Ascending aorta (tissue), 2 donors: ENCODE data around the gene ZNF423. TPM values are rescaled to one million over a fixed set of nuclear protein-coding genes. Genes with fewer than 3 reads are reported as not detected.

Experiments
- DNase-seq, 2 donors: peaks; one replicate each; pipeline ENCODE4 v3.0.0-alpha.2; 2019; ENCODE audit warnings: low spot score in 2 of 2
- H3K27ac ChIP-seq, 2 donors: fragments of 200-600 bp; sonication (generic); one replicate each; pipeline ENCODE4 v1.5.1; 2016 to 2017; ENCODE audit warnings: mild to moderate bottlenecking in 1 of 2
- H3K27me3 ChIP-seq: fragments of 200-600 bp; sonication (generic); one replicate; pipeline ENCODE4 v1.5.1; 2017
- H3K36me3 ChIP-seq, 2 donors: fragments of 200-600 bp; sonication (generic); one replicate each; pipeline ENCODE4 v1.5.1; 2016
- H3K4me1 ChIP-seq, 2 donors: fragments of 200-600 bp; sonication (generic); one replicate each; pipeline ENCODE4 v1.5.1; 2016 to 2017; ENCODE audit warnings: mild to moderate bottlenecking in 1 of 2
- H3K4me3 ChIP-seq, 2 donors: fragments of 200-600 bp; sonication (generic); one replicate each; pipeline ENCODE4 v1.5.1; 2016 to 2017; ENCODE audit warnings: mild to moderate bottlenecking in 1 of 2
- H3K9me3 ChIP-seq, 2 donors: fragments of 200-600 bp; sonication (generic); one replicate each; pipeline ENCODE4 v1.5.1; 2016
- intact Hi-C: fragments of 100-400 bp; cut with DNase I; formaldehyde crosslinking; loops from one replicate; pipeline ENCODE4 v1.15.1; 2023
- total RNA-seq: library from RNA; depleted of rRNA; stranded (reverse); fragments of >200 nt; gene quantifications from one replicate; pipeline ENCODE4 v1.1.0, GENCODE V29; 2016
- TF ChIP-seq, protein P1 (sequence below), 3 experiments: fragments of 200-600 bp in 2 of 3; fragments of 450-650 bp in 1 of 3; sonication (generic) in 2 of 3; IDR thresholded peaks; one replicate each; pipeline ENCODE4 v1.5.1; 2016 to 2019; ENCODE audit warnings: antibody characterized with exemption in 3 of 3, mild to moderate bottlenecking in 1 of 3, moderate library complexity in 1 of 3

The ZNF423 gene
- total RNA-seq, 1 donor from 2014 or later = 42.9 TPM

- intact Hi-C loops = no loop called here
- Histone ChIP-seq H3K27ac (no peak overlapping the region), H3K27me3 (no peaks in the 10 kb centered on the region), H3K9me3 (no peaks in the 10 kb centered on the region), H3K4me3 (no peak overlapping the region), H3K4me1 (peaks cover 0 to 8% of the 10 kb centered on the region in 2 donors), H3K36me3 (no peaks in the 10 kb centered on the region)
- TF ChIP-seq, protein P1, sequence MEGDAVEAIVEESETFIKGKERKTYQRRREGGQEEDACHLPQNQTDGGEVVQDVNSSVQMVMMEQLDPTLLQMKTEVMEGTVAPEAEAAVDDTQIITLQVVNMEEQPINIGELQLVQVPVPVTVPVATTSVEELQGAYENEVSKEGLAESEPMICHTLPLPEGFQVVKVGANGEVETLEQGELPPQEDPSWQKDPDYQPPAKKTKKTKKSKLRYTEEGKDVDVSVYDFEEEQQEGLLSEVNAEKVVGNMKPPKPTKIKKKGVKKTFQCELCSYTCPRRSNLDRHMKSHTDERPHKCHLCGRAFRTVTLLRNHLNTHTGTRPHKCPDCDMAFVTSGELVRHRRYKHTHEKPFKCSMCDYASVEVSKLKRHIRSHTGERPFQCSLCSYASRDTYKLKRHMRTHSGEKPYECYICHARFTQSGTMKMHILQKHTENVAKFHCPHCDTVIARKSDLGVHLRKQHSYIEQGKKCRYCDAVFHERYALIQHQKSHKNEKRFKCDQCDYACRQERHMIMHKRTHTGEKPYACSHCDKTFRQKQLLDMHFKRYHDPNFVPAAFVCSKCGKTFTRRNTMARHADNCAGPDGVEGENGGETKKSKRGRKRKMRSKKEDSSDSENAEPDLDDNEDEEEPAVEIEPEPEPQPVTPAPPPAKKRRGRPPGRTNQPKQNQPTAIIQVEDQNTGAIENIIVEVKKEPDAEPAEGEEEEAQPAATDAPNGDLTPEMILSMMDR (IDR thresholded peaks at IDR 0.05) = no peak
- no peak for DNase-seq
Measured at GRCh38 chr16:49478616-49479015, 377.3 kb downstream of the ZNF423 start.

- H3K27me3 ChIP-seq = no peaks in the 10 kb centered on the region
- no peaks in the 10 kb centered on the region for H3K9me3 ChIP-seq
- H3K36me3 ChIP-seq = no peaks in the 10 kb centered on the region
- intact Hi-C loops = no loop called here
- peaks cover 0 to 8% of the 10 kb centered on the region in 2 donors for H3K4me1 ChIP-seq
- H3K27ac ChIP-seq = no peak overlapping the region
- peak in 1 of 2 donors; percentile 37 for DNase-seq
- H3K4me3 ChIP-seq = no peak overlapping the region
- TF ChIP-seq, protein P1 (IDR thresholded peaks at IDR 0.05) = no peak
Measured at GRCh38 chr16:49478107-49478506, 377.8 kb downstream of the ZNF423 start.

- H3K27ac ChIP-seq = no peak overlapping the region
- H3K27me3 ChIP-seq = no peaks in the 10 kb centered on the region
- no peaks in the 10 kb centered on the region for H3K36me3 ChIP-seq
- no peaks in the 10 kb centered on the region for H3K9me3 ChIP-seq
- H3K4me3 ChIP-seq = no peak overlapping the region
- DNase-seq = no peak
- H3K4me1 ChIP-seq = peaks cover 0 to 8% of the 10 kb centered on the region in 2 donors
- intact Hi-C loops = no loop called here
- TF ChIP-seq, protein P1 (IDR thresholded peaks at IDR 0.05) = no peak
Measured at GRCh38 chr16:49477250-49477895, 378.5 kb downstream of the ZNF423 start.

GRCh38 chr16:49474741-49475140 lies 381.2 kb downstream of the ZNF423 start:
- Histone ChIP-seq H3K36me3 (no peaks in the 10 kb centered on the region), H3K27ac (no peak overlapping the region), H3K9me3 (no peaks in the 10 kb centered on the region), H3K4me1 (peaks cover 0 to 8% of the 10 kb centered on the region in 2 donors), H3K27me3 (no peaks in the 10 kb centered on the region), H3K4me3 (no peak overlapping the region)
- intact Hi-C loops = no loop called here
- TF ChIP-seq, protein P1 (IDR thresholded peaks at IDR 0.05) = no peak
- DNase-seq = peak in 1 of 2 donors; percentile 58

GRCh38 chr16:49473773-49474172 lies 382.1 kb downstream of the ZNF423 start:
- Histone ChIP-seq H3K36me3 (no peaks in the 10 kb centered on the region), H3K4me3 (no peak overlapping the region), H3K4me1 (peaks cover 0 to 4% of the 10 kb centered on the region in 2 donors), H3K27ac (no peak overlapping the region), H3K27me3 (no peaks in the 10 kb centered on the region), H3K9me3 (no peaks in the 10 kb centered on the region)
- peak in 1 of 2 donors; percentile 46 for DNase-seq
- intact Hi-C loops = no loop called here
- TF ChIP-seq, protein P1 (IDR thresholded peaks at IDR 0.05) = no peak
